ENCODE measurements around the gene SERPINA6. TPM values are rescaled to one million over a fixed set of nuclear protein-coding genes. Genes with fewer than 3 reads are reported as not detected.
"Not testable (repeated sequence)": the region's sequence is repeated elsewhere in the genome, so short reads cannot be mapped to it uniquely, and the experiment has no call there.

SERPINA6 gene
- total RNA-seq, 1 donor from 2014 or later, result not detected

- no peak for FAIRE-seq
- no peak for DNase-seq (ENCODE audit: low read depth)
- no peaks in the 10 kb centered on the region for H3K36me3 ChIP-seq (ENCODE audit: control insufficient read depth, insufficient read depth, low read length)
- TF ChIP-seq CTCF (IDR thresholded peaks at IDR 0.05; ENCODE audit: insufficient read depth, low read length, severe bottlenecking), result no peak
- H3K27me3 ChIP-seq (ENCODE audit: control insufficient read depth, insufficient read depth, low read length), result no peaks in the 10 kb centered on the region
- no peak overlapping the region for H3K4me3 ChIP-seq (ENCODE audit: low read depth, low read length)
Measured at GRCh38 chr14:94306047-94306978, 16.8 kb downstream of the SERPINA6 start.

GRCh38 chr14:94305620-94306019 lies 17.5 kb downstream of the SERPINA6 start:
- no peaks in the 10 kb centered on the region for H3K36me3 ChIP-seq (ENCODE audit: control insufficient read depth, insufficient read depth, low read length)
- no peak for FAIRE-seq
- no peak for TF ChIP-seq CTCF (IDR thresholded peaks at IDR 0.05; ENCODE audit: insufficient read depth, low read length, severe bottlenecking)

GRCh38 chr14:94304243-94304642 lies 18.9 kb downstream of the SERPINA6 start:
- no peak for TF ChIP-seq CTCF (IDR thresholded peaks at IDR 0.05; ENCODE audit: insufficient read depth, low read length, severe bottlenecking)
- H3K27me3 ChIP-seq (ENCODE audit: control insufficient read depth, insufficient read depth, low read length), result no peaks in the 10 kb centered on the region

More at GRCh38 chr14:94305620-94306019, 17.5 kb downstream of the SERPINA6 start:
- no peak overlapping the region for H3K4me3 ChIP-seq (ENCODE audit: low read depth, low read length)
- no peak for DNase-seq (ENCODE audit: low read depth)
- no peaks in the 10 kb centered on the region for H3K27me3 ChIP-seq (ENCODE audit: control insufficient read depth, insufficient read depth, low read length)

GRCh38 chr14:94303111-94303510 lies 20.0 kb downstream of the SERPINA6 start:
- Histone ChIP-seq H3K4me3 (ENCODE audit: low read depth, low read length) (no peak overlapping the region), H3K27me3 (ENCODE audit: control insufficient read depth, insufficient read depth, low read length) (no peaks in the 10 kb centered on the region), H3K36me3 (ENCODE audit: control insufficient read depth, insufficient read depth, low read length) (no peaks in the 10 kb centered on the region)
- FAIRE-seq (no peak), DNase-seq (ENCODE audit: low read depth) (no peak)
- TF ChIP-seq CTCF (IDR thresholded peaks at IDR 0.05; ENCODE audit: insufficient read depth, low read length, severe bottlenecking), result no peak

More at GRCh38 chr14:94304243-94304642, 18.9 kb downstream of the SERPINA6 start:
- no peak for FAIRE-seq
- DNase-seq (ENCODE audit: low read depth), result no peak
- no peak overlapping the region for H3K4me3 ChIP-seq (ENCODE audit: low read depth, low read length)
- H3K36me3 ChIP-seq (ENCODE audit: control insufficient read depth, insufficient read depth, low read length), result no peaks in the 10 kb centered on the region

- DNase-seq (ENCODE audit: low read depth) (no peak), FAIRE-seq (no peak)
- H3K36me3 ChIP-seq (ENCODE audit: control insufficient read depth, insufficient read depth, low read length), result no peaks in the 10 kb centered on the region
- no peaks in the 10 kb centered on the region for H3K27me3 ChIP-seq (ENCODE audit: control insufficient read depth, insufficient read depth, low read length)
- no peak overlapping the region for H3K4me3 ChIP-seq (ENCODE audit: low read depth, low read length)
- no peak for TF ChIP-seq CTCF (IDR thresholded peaks at IDR 0.05; ENCODE audit: insufficient read depth, low read length, severe bottlenecking)
Measured at GRCh38 chr14:94298130-94298529, 25.0 kb downstream of the SERPINA6 start.

- not testable (repeated sequence) for H3K4me3 ChIP-seq (ENCODE audit: low read depth, low read length); H3K27me3 ChIP-seq (ENCODE audit: control insufficient read depth, insufficient read depth, low read length); H3K36me3 ChIP-seq (ENCODE audit: control insufficient read depth, insufficient read depth, low read length); FAIRE-seq; DNase-seq (ENCODE audit: low read depth)
Measured at GRCh38 chr14:94296181-94296545, 27.0 kb downstream of the SERPINA6 start.

Measured in bronchial epithelial cell (primary cell).